Lung (tissue), 12 donors: ENCODE results near the gene LYPD5. TPM values are rescaled to one million over a fixed set of nuclear protein-coding genes. Genes with fewer than 3 reads are reported as not detected.

Experiments
- ATAC-seq: fragments of 200-7000 bp; cut with Tn5 transposase; one replicate; pipeline ENCODE4 v1.9.1; 2020; ENCODE audit warnings: moderate number of reproducible peaks; ENCODE audit not compliant: insufficient read depth, low FRiP score
- DNase-seq, 3 donors: peaks; one replicate each; pipeline ENCODE4 v3.0.0-alpha.2; 2013 to 2017
- H3K27ac ChIP-seq, 2 donors: one replicate each; pipeline ENCODE4 v1.5.1; 2013; ENCODE audit warnings: mild to moderate bottlenecking in 2 of 2, moderate library complexity in 2 of 2, control low read depth in 1 of 2, inconsistent platforms in 1 of 2, low read depth in 1 of 2, low read length in 1 of 2
- H3K27me3 ChIP-seq, 3 donors: one replicate each; pipeline ENCODE4 v1.5.1; 2013; ENCODE audit warnings: low read length in 2 of 3; ENCODE audit not compliant: control insufficient read depth in 3 of 3, insufficient read depth in 3 of 3
- H3K36me3 ChIP-seq, 4 donors: one replicate each; pipeline ENCODE4 v1.5.1; 2013; ENCODE audit warnings: low read length in 4 of 4, mild to moderate bottlenecking in 1 of 4, moderate library complexity in 1 of 4; ENCODE audit not compliant: control insufficient read depth in 4 of 4, insufficient read depth in 4 of 4
- H3K4me1 ChIP-seq, 5 donors: one replicate each; pipeline ENCODE4 v1.5.1; 2013; ENCODE audit warnings: low read length in 5 of 5, mild to moderate bottlenecking in 2 of 5, moderate library complexity in 1 of 5; ENCODE audit not compliant: control insufficient read depth in 5 of 5, insufficient read depth in 5 of 5
- H3K4me3 ChIP-seq: one replicate; pipeline ENCODE4 v1.5.1; 2013; ENCODE audit warnings: mild to moderate bottlenecking, control low read depth, moderate library complexity
- H3K9ac ChIP-seq, 2 donors: one replicate each; pipeline ENCODE4 v1.5.1; 2013; ENCODE audit warnings: low read length in 2 of 2, control low read depth in 1 of 2; ENCODE audit not compliant: insufficient read depth in 1 of 2
- H3K9me3 ChIP-seq, 4 donors: one replicate each; pipeline ENCODE4 v1.5.1; 2013; ENCODE audit warnings: low read length in 3 of 4, mild to moderate bottlenecking in 1 of 4, moderate library complexity in 1 of 4; ENCODE audit not compliant: control insufficient read depth in 4 of 4, insufficient read depth in 3 of 4
- WGBS, 2 donors: extraction: QIAGEN DNeasy Blood & Tissue Kit; methylation state at CpG; one replicate each; pipeline ENCODE4 v1.1.7; 2013; 5-methylcytosine and 5-hydroxymethylcytosine counted together
- polyA plus RNA-seq, 2 donors: library from polyadenylated mRNA; stranded (reverse); fragments of 200-250 nt; gene quantifications; one replicate each; pipeline ENCODE4 v1.2.1, GENCODE V29; 2013
- total RNA-seq, 2 donors: library from RNA; depleted of rRNA in 1 of 2; stranded (reverse); fragments of >200 nt in 1 of 2; gene quantifications; one replicate each; pipeline ENCODE4 v1.2.1, GENCODE V29; 2014 to 2021
- TF ChIP-seq, protein P1 (sequence below): IDR thresholded peaks from 2 replicates; pipeline ENCODE4 v1.5.1; 2012; ENCODE audit warnings: mild to moderate bottlenecking; ENCODE audit errors: control extremely low read depth, extremely low read depth
- donor health status: control.
- donor health status: control.
- donor health status: Bipolar disorder and iron deficiency.
- donor health status: healthy.
- donor health status: DM: yes; HTN: yes; CAD: no.

LYPD5 gene
- total and polyA plus RNA-seq, 4 donors: 0.51 to 8.1 (median 2.9) TPM

DNA sequence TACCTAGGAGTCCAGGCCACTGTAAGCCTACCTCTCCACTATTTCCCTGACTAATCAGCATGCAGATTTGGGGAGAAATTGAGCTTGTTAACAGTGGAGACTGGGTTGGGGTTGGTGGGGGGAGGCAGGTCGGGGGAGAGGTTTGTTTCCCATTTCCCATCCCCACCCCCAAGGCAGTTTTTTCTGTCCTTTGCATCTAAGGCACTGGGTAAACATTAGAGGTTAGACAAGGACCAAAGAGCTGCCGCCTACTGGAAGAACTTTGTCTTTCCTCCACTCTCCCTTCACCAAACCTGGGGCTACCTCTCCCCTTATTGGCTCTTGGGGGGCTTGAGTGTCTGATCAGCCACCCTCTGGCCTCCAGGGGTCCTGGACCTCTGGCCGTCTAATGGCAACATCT lies 22.4 kb downstream of the LYPD5 start:
- ATAC-seq (no peak), DNase-seq (no peak)
- Histone ChIP-seq H3K9me3 (peaks cover 0 to 3% (median 0%) of the 10 kb centered on the region in 4 donors), H3K27me3 (peaks cover 0 to under 1% (median 0%) of the 10 kb centered on the region in 3 donors), H3K4me3 (no peak overlapping the region), H3K36me3 (no peaks in the 10 kb centered on the region), H3K27ac (peak overlapping the region in 1 of 2 donors; percentile 20), H3K9ac (no peak overlapping the region), H3K4me1 (peaks cover 0 to 21% (median 6%) of the 10 kb centered on the region in 5 donors)
- 20 to 29% methylated on average over 3 of the region's 3 CpGs for WGBS, 2 donors
- TF ChIP-seq, protein P1, sequence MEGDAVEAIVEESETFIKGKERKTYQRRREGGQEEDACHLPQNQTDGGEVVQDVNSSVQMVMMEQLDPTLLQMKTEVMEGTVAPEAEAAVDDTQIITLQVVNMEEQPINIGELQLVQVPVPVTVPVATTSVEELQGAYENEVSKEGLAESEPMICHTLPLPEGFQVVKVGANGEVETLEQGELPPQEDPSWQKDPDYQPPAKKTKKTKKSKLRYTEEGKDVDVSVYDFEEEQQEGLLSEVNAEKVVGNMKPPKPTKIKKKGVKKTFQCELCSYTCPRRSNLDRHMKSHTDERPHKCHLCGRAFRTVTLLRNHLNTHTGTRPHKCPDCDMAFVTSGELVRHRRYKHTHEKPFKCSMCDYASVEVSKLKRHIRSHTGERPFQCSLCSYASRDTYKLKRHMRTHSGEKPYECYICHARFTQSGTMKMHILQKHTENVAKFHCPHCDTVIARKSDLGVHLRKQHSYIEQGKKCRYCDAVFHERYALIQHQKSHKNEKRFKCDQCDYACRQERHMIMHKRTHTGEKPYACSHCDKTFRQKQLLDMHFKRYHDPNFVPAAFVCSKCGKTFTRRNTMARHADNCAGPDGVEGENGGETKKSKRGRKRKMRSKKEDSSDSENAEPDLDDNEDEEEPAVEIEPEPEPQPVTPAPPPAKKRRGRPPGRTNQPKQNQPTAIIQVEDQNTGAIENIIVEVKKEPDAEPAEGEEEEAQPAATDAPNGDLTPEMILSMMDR: no peak

DNA sequence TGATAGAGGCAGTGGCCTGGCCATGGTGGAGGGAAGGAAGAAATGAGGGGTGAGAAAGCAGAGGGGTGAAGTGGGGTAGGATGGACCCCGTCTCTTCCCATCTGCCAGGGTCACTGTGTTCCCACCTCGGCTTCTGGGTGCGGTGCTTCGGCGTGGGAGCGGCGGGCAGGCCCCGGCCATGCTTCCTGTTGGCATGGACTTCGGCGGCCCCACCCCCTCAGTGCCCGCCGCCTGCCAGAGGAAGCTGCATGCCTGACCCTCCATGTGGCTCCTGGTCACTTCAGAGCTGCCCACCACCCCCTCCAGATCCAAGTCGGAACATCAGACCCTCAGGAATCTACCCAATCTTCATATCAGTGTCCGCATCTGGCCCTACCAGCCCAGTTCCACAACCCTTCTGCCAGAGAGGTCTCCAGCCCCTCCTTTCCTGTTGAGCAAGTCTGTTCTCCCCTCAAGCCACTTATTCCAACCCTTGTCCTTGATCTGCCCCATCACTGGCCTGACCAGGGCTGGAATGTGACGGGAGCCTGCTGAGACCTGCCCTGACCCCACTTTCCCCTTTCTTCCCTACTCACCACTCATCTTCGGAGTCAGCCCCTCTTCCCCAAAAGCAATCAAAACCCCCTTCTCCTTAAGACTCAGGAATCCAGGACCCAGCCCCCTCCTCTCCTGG lies 23.0 kb downstream of the LYPD5 start:
- DNase-seq (no peak), ATAC-seq (no peak)
- TF ChIP-seq, protein P1: no peak
- Histone ChIP-seq H3K4me3 (no peak overlapping the region), H3K27me3 (peaks cover 0 to 4% (median 0%) of the 10 kb centered on the region in 3 donors), H3K4me1 (peaks cover 0 to 18% (median 10%) of the 10 kb centered on the region in 5 donors), H3K27ac (peak overlapping the region in 1 of 2 donors; percentile 20), H3K9me3 (peaks cover 0 to 3% (median 0%) of the 10 kb centered on the region in 4 donors), H3K36me3 (no peaks in the 10 kb centered on the region), H3K9ac (no peak overlapping the region)
- WGBS, 2 donors: 16 to 38% methylated on average over 16 of the region's 16 CpGs

DNA sequence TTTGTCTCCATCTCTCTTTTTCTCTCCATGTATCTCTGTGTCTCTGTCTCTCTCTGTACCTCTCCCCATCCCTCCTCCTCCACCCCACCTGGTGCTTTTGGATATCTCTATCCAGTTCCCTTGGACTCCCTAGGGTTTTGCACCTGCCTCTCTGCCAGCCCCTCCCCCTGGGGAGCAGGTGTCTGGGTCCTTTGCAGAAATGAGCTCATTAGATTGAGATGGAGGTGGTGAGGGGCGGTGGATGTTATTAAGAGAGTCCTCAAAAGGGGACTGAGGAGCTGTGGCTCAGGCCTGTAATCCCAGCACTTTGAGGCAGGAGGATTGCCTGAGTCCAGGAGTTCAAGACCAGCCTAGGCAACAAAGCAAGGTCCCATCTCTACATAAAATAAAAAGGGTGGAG lies 23.6 kb downstream of the LYPD5 start:
- Histone ChIP-seq H3K27me3 (peaks cover 0 to 4% (median 0%) of the 10 kb centered on the region in 3 donors), H3K4me3 (no peak overlapping the region), H3K9ac (no peak overlapping the region), H3K27ac (no peak overlapping the region), H3K4me1 (peaks cover 0 to 21% (median 10%) of the 10 kb centered on the region in 5 donors), H3K36me3 (no peaks in the 10 kb centered on the region), H3K9me3 (peaks cover 0 to 3% (median 0%) of the 10 kb centered on the region in 4 donors)
- WGBS, 2 donors: 53 to 79% methylated on average over 1 of the region's 1 CpG
- DNase-seq: no peak
- TF ChIP-seq, protein P1: no peak
- ATAC-seq: no peak
